Islet precursor cell (in vitro differentiated cells): ENCODE results near the gene DBR1.
A peak's percentile ranks its signal among the peaks of the same experiment; 100 is the strongest.

Experiments
- DNase-seq: peaks from one replicate; pipeline ENCODE4 v3.0.0-alpha.2; 2018

Gene DBR1, protein sequence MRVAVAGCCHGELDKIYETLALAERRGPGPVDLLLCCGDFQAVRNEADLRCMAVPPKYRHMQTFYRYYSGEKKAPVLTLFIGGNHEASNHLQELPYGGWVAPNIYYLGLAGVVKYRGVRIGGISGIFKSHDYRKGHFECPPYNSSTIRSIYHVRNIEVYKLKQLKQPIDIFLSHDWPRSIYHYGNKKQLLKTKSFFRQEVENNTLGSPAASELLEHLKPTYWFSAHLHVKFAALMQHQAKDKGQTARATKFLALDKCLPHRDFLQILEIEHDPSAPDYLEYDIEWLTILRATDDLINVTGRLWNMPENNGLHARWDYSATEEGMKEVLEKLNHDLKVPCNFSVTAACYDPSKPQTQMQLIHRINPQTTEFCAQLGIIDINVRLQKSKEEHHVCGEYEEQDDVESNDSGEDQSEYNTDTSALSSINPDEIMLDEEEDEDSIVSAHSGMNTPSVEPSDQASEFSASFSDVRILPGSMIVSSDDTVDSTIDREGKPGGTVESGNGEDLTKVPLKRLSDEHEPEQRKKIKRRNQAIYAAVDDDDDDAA

DNA sequence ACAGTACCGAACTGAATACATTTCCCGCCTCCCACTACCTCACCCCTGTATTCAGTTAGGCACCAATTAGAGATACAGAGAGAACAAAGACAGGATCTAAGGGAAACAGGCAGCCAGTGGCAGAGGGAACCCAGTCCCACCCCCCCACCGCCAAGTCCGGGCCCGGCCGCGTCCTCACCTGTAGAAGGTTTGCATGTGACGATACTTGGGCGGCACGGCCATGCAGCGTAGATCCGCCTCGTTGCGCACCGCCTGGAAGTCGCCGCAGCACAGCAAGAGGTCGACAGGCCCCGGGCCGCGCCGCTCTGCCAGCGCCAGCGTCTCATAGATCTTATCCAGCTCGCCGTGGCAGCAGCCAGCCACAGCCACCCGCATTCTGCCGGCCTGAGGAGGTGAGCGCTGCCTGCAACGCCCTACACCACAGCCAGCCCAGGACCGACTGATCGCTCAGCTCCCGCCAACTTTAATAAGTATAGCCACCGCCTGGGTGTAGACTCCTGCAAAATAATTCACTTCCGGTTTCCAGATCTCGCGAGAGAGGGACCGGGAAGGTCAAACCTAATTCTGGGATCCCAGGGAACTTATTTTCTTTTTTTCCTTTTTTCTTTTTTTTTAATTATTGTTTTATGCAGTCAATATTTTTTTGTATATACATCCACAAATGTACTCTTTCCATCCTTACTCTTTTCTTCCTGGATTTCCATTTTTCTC lies at the start of gene DBR1:
Gene DBR1 (minus strand): TSS at position 501 of the 711 bp plus-strand sequence. CDS start 126 bp downstream, at position 375.
- DNase-seq = peak; percentile 85

DNA sequence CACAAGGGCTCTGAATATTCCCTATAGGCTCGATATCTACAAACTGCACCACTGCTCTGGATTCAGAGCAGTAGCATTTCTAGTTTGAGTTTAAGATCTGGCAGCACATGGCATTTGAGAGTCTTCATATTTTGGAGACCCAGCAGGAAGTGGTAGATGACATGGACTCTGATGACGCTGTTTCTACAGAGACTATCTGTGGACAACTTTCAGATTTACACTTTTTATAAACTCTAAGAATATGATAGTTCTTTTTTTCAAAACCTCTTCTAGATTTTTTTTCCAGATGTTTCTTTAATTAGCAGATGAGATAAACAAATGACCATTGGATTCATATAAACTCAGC lies 48.2 kb upstream of the DBR1 start:
- DNase-seq = no peak

DNA sequence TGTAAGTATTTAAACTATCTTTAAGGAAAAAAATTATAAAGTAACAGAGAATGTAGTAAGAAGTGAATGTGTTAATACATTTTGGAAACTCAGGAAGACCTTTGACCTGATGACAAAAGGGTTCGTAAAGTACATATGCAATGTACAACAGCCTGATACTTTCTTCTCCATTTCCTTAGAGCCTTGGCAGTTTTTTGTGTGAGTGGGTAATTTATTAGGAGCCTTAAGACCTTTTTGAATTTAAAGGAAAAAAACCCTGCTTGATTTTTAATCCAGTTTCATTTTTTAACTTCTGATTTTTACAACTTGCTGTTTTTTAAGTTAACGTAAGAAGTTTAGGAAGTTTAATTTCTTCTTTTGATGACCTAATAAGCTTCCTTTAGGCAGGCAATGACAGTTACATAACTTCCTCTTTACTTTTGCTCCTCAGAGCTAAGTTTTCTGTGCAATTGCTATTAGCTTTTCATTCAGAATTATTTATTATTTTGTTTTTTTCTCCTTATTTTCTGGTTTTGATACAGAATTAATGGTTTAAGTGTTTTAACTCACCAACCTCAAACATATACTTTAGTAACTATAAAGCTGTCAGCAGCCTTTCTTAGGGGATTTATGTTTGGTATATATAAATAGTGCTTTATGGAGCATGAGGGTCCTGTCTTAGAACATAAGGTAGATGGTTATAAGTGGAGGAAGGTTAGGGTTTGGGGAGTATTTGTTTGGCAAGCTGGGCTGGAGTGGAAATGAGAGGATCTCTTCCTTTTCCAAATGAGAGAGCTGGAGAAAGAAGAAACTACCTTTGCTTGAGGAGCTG lies 47.6 kb upstream of the DBR1 start:
- no peak for DNase-seq

DNA sequence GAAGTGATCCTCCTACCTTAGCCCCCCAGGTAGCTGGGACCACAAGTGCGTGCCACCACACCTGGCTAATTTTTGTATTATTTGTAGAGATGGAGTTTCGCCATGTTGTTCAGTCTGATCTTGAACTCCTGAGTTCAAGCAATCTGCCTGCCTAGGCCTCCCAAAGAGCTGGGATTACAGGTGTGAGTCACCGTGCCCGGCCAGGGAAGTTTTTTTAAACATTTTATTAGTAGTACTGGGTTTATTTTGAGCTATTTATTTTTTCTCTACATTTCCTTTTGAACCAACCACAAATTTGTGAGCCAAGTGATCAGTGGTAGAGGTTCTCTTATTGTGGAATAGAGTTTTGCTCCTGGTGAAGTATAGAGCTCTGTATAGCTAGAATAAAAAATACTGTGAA lies 46.1 kb upstream of the DBR1 start:
- DNase-seq = no peak

DNA sequence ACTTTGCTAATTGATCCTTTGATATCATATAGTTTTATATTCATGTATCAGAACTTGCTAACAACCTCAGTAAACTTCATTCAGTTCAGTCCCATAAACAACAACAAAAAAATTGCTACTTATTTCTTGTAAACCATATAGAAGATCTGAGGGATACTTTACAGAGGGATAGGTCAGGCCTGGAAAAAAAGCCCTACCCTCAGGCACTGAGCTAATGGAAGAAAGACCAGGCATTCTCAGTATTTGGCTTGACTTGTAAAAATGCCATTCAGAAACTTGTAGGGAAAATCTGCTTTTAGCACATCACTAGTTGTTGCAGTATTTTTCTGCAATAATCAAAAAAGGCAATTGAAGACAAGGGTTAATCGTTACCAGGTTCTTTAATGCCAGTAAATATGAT lies 45.5 kb upstream of the DBR1 start:
- DNase-seq = peak; percentile 60

DNA sequence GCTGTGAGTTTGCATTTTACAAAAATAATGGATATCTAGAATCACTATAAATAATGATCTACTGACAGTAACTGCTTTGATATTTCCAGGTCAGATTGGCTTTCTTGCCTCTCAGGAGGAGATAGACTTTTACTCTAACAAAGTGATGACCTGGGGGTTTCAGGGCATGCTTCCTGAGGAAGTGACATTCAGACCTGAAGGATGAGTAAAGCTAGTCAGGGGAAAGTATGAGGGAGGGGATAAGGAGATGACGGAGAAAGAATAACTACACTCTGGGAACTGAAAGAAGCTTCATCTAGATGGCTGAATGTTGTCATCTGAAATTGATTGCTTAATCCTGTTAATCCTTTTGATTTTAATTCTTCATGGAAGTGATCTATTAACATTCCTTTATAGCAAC lies 44.5 kb upstream of the DBR1 start:
- no peak for DNase-seq

DNA sequence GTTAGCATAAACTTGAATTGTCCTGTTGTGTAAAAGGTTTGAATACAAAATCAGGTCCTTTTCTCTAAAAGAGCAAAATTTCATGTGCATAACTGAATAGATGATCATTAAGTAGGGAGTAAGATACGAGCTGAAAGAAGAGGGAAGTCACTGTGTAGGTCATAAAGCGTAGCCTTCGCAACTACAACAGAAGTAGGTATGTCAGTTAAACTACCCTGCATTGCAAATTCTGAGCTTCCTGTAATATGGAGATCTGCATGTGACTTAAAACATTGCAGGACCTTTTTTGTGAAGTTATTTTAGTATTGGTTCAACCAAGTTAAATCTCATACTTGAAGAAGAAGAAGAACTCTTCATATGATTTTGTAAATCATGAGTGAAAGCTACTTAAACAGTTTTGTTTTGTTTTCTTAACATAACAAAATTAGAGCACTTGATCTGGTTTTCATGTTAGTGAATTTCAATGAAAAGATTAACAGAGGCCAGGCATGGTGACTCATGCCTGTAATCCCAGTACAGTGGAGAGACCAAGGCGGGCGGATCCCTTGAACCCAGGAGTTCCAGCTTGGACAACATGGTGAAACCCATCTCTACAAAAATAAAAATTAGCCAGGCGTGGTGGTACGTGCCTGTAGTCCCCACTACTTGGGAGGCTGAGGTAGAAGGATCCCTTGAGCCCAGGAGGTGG lies 38.8 kb upstream of the DBR1 start:
- no peak for DNase-seq

DNA sequence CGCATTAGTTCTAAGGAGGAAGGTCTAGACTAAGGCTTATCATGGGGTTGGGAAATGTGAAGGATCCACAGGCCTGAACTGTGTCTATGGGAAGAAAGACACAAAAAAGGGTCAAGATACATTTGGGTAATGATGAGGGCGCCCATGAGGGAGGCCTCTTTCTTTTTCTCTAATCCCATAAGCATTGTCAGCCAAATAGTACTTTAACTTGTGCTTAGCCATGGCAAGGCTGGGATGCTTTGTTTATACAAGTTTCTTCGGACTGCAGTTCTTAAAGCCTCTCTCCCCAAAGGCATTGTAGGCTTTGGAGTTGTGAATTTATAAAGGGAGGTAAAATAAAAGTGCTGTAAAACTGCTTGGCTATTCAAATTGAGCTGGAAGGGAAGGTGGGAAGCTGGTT lies 35.8 kb upstream of the DBR1 start:
- no peak for DNase-seq

DNA sequence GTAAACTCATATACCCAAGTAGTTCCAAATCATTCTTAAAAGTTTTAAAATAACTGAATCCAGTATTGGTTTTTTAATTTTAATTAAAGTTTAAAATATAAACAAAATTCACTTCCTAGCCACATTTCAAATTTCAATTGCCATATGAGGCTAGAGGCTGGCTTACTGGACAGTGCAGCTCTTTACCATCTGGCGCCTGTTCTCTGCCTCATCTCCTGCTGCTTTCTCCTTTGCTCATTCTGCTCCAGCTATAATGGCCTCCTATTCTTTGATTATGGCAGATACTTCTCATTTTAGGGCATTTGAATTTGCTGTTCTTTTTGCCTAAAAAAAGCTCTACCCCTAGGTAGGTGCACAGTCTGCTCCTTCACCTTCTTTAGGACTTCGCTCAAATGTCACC lies 31.5 kb upstream of the DBR1 start:
- no peak for DNase-seq

DNA sequence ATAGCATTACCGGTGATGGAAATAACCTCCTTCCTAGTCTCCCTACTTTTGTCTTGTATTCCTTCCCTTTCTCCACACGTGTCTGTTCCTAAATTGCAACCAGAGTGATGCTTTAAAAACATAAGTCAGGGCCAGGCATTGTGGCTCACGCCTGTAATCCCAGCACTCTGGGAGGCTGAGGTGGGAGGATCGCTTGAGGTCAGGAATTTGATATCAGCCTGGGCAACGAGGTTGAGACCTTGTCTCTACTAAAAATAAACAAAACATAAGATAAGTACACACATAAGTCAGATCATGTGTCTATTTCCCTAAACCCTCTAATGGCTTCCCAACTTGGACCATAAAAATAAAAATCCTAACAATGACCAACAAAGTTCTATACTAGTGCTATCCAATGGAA lies 30.8 kb upstream of the DBR1 start:
- no peak for DNase-seq

DNA sequence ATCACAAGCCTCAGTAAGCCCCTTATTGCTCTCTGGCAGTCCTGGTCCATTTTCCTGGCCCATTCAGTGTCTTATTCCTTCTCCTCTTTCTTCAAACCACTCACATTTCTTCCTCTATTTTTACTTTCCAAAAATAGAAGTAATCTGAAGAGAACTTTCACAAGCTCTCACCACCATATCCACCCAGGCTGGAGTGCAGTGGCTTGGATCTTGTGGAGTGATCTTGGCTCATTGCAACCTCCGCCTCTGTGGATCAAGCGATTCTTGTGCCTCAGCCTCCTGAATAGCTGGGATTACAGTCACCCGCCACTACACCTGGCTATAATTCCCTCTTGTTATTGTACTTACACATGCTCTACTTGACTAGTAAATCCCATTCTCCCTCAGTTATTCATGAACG lies 29.2 kb upstream of the DBR1 start:
- no peak for DNase-seq

DNA sequence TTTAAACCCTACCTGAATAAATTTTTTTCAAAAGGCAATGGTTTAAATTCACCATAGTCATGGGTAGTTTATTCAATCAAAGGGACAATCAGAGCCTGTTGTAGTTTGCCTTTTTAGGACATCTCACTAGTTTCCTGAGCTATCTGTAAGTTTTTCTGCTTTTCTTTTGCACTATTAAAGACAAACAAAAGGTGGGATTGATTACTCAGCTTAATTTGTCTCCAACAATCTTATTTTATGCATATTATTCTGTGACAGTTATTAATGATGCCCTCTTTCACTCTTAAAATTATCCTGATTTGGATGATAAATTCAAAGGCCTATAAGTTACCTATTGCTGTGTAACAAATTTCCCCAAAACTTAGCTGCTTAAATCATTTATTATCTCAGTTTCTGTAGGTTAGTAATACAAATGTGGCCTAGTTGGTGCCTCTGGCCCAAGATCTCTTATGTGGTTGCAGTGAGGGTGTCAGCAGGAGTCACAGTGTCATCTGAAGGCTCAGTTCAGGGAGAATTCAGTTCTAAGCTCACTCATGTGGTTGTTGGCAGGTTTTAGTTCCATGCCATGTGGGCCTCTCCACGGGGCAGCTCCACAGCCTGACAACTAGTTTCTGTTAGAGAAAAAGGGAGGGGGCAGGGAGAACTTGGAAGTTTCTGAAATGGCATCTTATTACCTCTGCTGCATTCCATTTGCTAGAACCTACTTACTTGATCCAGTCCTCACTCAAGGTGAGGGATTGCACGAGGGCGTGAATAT lies 28.4 kb upstream of the DBR1 start:
- no peak for DNase-seq

DNA sequence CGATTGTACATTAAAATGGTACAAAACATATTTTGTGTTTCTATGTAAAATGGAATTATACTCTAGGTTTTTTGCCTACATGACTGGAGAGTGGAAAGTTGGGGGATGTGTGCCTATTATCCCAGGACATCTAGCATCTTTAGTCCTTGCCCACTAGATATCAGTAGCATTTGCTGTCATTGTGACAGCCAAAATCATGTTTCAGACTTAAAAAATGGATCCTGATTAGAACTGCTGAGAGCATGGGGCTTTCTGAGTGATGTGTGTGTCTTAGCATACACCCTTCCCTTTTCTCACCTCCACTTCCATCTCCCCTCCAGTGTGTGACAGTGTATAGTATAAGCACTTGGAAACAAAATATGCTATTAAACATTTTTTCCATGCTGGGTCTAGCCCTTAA lies 25.7 kb upstream of the DBR1 start:
- DNase-seq = no peak

DNA sequence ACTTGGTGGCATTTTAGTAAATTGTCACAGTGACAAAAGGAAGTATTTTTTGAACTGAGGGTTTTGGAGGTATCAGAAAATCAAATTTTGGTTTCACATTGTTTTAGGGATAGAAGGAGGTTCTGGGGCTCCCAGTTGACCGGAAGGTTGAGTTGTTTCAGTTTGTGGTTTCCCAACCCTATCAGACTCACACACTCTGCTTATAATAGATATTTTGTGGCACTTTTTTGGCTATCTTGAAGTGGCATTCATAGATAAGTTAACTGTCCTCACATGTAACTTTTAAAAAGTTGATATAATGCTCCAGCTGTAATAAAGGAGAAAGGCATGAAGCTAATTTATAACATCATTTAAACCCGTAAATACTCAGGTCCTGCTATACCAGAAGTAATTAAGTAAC lies 25.1 kb upstream of the DBR1 start:
- DNase-seq = no peak

DNA sequence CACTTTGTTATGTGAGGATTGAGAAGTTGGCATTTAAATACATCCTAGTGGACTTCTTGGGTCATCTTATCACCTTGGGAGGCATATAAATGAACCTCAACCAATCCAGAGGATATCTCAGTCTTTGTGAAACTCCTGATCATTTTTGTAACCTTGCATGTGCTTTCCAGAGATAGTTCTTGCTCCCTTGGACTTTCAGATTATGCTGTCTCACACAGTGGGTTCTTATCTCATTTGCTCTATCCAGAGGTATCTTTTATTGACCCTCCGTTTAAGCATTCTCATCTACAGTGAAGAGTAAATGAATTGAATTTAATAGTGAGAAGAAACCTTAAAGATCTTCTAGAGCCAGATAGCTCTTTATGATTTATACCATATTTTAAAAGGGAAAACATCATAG lies 22.8 kb upstream of the DBR1 start:
- no peak for DNase-seq

DNA sequence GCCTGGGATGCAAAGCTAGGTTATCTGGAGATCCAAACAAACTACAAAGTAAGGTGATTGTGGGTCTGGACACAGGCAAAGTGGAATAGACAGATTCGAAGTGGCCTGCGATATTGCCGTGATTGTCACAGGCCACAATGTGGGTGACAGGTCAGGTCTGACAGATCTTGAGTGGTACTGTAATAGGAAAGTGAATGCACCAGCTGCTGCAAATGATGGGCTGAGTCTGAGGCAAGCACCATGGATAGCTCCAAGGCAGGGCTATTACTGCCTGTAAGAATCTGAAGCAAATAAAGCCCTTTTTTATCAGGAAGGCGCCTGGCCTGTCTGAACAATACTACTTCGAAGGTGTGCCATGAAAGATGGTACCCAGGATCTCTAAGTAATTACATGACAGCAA lies 22.3 kb upstream of the DBR1 start:
- DNase-seq = peak; percentile 81

DNA sequence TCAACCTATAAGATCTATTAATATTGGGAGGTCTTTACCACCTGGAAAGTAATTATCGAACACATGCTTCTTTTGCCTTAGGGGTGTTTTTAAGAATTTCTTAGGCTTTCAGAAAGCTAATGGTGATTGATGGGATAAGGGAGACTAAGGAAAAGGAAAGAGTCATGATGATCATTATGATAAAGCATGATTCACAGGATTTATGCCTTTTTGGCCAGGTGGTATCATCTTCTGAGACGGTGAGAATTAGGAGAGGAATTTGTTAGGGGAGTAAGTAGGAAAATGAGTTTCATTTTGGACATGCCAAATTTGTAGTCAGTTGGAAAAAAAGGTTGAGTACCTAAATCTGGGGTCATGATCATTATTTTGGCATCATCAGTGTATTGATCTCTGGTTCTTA lies 21.3 kb upstream of the DBR1 start:
- DNase-seq = no peak

DNA sequence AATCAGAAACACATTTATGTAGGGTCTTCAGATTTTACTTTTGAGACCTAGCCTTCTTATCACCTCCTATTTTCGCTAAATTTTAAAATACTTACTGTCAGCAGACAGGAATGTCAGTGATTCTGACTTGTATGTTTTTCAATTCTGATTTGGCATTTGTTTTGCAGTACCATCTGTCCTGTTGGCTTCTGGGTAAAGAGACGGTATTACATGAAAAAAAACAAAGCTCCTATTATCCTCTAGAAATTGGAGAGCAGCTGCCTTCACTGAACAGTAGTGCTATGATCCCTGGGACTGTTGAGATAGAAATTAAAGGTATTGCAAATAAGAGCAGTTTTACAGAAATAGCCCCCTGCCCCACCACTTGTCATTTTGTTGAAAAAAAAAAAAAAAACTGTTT lies 20.8 kb upstream of the DBR1 start:
- DNase-seq = no peak

DNA sequence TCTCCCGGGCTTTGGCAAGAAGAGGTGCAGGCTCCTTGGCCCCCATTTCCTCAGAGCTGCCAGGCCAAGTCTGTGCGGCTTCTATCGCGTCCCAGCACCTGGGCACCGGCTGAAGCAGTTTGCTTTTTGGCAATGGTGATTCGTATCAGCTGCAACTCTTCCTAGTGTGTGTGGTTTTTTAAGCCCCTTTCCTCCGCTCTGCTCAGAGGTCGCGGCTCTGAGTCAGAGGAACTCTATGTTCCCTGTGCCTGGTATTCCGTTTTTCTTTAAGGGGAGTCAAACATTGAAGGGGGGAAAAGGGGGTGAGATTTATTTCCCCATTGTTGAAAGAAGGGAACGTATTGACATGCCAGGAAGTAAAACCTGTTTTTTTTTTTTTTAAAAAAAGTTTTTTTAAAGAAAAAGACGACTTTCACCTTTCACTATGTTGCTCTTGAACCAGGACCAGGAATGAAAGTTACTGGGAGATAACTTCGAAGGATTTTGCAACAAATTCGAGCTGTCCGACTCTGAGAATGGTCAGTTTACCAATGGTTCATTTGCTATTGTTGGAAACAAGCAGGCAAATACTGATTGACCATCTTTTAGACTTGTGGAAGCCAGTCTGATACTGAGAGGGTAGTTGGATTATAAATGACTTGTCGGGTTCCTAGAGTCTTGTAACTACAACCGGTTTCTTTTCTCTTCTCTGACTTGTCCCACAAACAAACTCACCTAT lies 13.5 kb upstream of the DBR1 start:
- no peak for DNase-seq

DNA sequence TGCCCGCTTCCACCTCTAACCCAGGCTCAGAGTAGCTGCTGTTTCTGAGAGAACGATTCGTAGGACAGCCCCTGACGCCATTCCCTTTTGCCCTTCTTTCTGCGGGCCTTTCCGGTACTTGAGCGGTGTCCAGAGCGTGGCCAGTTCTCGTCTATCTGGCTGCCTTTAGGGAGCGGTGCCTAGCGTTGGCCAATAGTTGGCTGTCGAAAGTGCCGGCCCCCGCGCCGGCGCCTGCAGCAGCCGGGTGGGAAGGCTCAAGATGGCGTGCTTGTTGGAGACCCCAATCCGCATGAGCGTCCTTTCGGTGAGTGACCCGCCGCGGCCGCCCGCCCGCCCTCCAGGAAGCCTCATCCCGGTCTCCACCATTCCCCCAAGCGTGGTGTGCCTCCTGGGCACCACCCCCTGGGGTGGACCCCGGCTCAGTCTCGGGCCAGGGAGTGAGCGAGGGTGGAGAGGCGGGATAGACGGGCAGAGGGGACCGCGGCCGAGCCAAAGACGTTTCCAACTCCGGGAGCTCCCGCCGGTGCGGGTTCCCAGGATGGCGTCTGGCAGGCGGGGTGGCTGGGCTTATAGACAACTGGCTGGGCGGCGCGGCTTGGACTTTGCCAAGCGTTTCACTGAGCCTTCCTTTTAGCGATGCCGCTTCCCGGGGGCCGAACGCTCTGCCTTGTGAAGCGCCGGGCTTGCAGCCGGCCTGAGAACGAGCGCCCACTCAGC lies 12.7 kb upstream of the DBR1 start, which contains the start of gene ARMC8:
Gene ARMC8 (plus strand): TSS at position 6 of the 717 bp plus-strand sequence. CDS start 254 bp downstream, at position 260.
- DNase-seq = peak; percentile 80
